ENCODE data around the gene HMGCS2.

GRCh38 chr1:119811985-119812557 lies 43.4 kb upstream of the HMGCS2 start:
- TF ChIP-seq, protein P1, sequence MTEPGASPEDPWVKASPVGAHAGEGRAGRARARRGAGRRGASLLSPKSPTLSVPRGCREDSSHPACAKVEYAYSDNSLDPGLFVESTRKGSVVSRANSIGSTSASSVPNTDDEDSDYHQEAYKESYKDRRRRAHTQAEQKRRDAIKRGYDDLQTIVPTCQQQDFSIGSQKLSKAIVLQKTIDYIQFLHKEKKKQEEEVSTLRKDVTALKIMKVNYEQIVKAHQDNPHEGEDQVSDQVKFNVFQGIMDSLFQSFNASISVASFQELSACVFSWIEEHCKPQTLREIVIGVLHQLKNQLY (CRISPR knock-in tag; conservative IDR thresholded peaks at IDR 0.05) = no peak
- TF ChIP-seq EZH2 (IDR thresholded peaks at IDR 0.05; ENCODE audit: borderline replicate concordance, low read depth, low read length) (no peak), POLR2AphosphoS5 (IDR thresholded peaks at IDR 0.05; ENCODE audit: control insufficient read depth, insufficient read depth, low read depth, low read length) (no peak), ATF7 (IDR thresholded peaks at IDR 0.05) (no peak), EP300 (IDR thresholded peaks at IDR 0.05; ENCODE audit: low read length) (no peak), ZBED1 (IDR thresholded peaks at IDR 0.05) (no peak), MXI1 (IDR thresholded peaks at IDR 0.05; ENCODE audit: low read depth, low read length) (no peak), CTCF (IDR thresholded peaks at IDR 0.05 in 2 of 3, conservative IDR thresholded peaks at IDR 0.05 in 1 of 3; ENCODE audit: insufficient read depth in 2 of 3, low read depth in 1 of 3, low read length in 3 of 3) (no peak), HCFC1 (IDR thresholded peaks at IDR 0.05; ENCODE audit: low read depth, low read length) (no peak), ZNF263 (CRISPR knock-in tag; IDR thresholded peaks at IDR 0.05; ENCODE audit: borderline replicate concordance) (no peak), POLR2A (conservative IDR thresholded peaks at IDR 0.05) (no peak), ELF1 (tag; IDR thresholded peaks at IDR 0.05) (no peak)
- TF ChIP-seq, protein P2, sequence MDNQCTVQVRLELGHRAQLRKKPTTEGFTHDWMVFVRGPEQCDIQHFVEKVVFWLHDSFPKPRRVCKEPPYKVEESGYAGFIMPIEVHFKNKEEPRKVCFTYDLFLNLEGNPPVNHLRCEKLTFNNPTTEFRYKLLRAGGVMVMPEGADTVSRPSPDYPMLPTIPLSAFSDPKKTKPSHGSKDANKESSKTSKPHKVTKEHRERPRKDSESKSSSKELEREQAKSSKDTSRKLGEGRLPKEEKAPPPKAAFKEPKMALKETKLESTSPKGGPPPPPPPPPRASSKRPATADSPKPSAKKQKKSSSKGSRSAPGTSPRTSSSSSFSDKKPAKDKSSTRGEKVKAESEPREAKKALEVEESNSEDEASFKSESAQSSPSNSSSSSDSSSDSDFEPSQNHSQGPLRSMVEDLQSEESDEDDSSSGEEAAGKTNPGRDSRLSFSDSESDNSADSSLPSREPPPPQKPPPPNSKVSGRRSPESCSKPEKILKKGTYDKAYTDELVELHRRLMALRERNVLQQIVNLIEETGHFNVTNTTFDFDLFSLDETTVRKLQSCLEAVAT (IDR thresholded peaks at IDR 0.05) = no peak

Measured in K562 (cell line).